Stimulated activated CD8-positive, alpha-beta memory T cell treated with anti-CD3 and anti-CD28 coated beads, Interleukin-4, amount 100 ng/mL, for 1 hour (primary cell): ENCODE results near the gene DCLRE1B.

Source experiments
- DNase-seq, 2 donors: peaks; one replicate each; pipeline ENCODE4 v3.0.0-alpha.2; 2020; ENCODE audit warnings: low read depth in 2 of 2, low spot score in 1 of 2

The DCLRE1B gene

DNA sequence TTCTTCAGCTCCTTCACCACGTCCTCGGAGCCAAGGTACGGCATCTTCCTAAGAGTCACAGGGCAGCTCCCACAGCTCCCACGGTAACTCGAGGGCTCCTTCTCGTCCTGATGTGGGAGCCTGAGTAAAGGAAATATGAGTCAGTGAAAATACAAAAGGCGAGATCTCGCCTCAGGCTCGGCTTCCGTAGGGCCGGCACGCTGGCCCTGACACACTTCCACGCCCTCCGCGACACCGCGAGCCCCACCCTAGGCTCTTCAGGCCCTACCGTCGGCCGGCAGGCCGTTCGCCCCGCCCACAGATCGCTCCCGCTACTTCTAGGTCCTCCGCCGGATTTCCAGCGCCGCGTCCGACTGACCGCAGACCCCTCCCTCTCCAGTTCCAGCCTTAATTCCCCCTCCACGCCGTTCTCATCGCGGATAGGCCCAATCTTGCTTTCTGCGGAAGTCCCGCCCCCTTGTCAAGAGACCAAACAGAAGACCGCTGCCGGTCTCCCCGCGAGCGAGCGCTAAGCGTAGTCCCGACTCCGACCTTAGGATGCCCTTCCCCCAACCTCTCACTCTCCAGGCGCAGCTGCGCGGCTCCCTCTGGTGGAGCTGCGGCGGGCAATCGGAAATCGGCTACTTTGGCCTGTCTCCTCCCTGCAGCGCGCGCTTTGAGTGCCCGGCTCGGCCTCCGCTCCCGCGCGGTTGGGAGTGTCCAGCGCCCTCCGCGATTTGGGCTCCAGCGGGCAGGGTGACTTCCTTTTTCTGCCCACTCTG is at the start of gene DCLRE1B, which contains the start of gene AP4B1:
Gene DCLRE1B, plus strand, starts transcription at position 653 of the 761 bp plus-strand sequence. CDS start 261 bp downstream, outside the sequence.
Gene AP4B1, minus strand, starts transcription at position 126 of the 761 bp plus-strand sequence. Its CDS starts 82 bp downstream, at position 44.
- DNase-seq: peak; percentile 84 to 93

DNA sequence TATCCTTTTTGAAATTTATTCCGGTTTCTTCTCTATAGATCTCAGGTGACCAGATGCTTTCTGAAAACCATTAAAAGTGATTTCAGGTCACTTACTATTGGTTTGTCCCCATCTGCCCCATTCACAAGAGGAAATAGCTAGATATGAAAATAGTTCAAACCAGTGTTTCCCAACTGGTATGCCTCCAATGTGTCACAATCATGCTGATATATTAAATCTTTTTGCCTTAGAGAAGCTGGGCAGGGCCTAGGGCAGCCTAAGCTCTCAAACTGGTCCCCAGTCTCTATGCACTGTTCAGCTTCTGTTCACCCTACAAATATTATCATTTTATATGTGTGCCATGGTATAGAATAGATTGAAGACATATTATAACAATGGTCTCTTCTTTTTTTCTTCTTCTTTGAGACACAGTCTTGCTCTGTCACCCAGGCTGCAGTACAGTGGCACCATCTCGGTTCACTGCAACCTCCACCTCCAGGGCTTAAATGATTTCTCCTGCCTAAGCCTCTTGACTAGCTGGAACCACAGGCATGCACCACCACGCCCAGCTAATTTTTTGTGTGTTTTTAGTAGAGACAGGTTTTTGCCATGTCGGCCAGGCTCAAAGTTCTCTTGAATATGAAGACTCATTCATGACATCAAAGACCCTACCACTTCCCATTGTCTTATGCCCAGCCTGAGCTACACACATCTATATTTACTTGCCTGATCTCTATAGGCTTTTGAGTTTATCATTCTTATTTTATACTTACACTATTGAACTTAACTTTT is 49.3 kb upstream of the DCLRE1B start:
- no peak for DNase-seq

DNA sequence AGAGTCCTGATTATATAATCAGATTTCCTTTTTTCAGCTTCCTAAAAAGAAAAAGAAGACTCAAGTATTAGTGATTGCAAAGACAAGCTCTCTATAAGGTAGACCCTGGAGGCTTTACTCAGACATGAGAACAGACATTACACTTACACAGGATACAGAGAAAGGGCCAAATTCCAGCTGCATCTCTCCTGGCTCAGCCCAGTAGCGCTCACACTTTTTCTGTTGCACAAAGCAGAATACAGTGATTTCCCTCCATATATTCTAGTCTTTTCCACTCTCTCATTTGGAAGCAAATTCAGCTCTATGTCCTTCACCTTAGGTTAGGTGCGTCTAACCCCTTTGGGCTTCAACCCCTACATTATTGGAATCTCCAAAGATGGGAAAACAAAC is 48.7 kb upstream of the DCLRE1B start:
- no peak for DNase-seq

DNA sequence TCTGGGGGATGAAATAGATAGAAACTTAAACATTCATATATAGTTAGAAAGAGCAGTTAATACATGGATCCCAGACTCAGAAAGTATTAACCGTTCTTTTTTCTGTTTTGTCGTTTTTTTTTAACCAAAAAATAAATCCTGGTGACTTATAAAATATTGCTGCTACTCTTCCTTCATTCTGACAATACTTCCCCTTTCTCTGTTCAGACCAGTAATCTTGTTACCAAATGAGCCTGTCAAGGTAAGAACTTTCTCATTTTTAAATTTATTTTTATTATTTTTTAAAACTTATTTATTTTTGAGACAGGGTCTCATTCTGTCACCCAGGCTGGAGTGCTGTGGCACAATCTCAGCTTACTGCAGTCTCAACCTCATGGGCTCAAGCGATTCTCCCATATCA is 47.4 kb upstream of the DCLRE1B start:
- DNase-seq: no peak

DNA sequence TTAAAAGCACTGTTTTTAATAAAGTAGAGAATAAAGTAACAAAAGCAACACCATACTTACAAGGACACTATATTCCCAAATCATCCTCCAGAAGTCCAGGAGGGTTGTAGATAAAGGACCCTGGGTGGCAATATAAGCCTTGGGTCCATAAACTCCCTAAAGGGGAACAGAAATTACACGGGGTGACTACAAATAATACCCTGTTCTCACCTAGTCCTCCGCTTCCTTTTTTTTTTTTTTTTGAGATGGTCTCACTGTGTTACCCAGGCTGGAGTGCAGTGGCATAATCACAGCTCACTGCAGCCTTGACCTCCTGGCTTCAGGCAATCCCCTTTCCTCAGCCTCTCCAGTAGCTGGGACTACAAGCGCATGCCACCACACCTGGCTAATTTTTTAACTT is 46.7 kb upstream of the DCLRE1B start:
- DNase-seq: no peak

DNA sequence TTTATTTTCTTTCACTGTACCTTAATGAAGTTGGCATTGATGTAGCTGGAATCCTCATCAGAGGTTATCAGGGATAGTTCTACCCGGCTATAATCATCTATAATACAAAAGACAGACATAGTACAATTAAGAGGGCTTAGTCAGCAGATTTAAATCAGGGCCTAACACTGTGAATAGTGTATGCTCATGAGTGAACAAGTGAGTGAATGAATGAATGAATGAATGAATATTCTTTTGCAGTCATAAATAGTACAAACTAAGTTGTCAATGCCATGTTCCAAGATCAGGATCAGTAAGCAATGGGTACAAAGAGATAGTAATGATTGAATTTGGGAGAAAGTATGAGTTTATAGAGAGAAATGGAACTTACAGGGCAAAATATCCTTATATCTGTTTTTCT is 46.1 kb upstream of the DCLRE1B start:
- DNase-seq: no peak

DNA sequence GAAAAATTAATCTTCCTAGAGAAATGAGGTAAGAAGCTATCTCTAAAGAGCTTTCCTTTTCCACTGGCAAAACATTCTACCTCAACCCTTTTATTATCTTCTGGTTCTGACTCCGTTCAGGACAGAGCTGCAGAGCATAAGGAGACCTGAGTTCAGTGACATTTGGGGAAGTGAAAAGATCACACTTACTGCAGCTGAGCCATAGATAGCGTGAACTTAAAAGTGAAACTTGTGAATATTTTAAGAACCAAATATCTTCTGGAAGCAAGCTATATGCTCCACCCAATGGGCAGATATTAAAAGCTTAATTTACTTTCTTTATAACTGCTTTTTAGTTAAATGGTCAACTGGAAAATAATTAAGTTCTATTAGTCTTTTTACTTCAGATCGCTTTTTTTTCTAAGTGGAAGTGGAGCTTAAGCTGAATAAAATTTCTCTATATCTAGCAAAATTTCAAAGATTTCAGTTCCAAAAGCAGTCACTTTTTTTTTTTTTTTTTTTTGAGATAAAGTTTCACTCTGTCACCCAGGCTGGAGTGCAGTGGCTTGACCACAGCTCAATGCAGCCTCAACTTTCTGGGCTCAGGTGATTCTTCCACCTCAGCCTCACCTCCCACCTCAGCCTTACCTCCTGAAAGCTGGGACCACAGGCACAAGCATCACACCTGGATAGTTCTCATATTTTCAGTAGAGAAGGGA is 45.5 kb upstream of the DCLRE1B start:
- DNase-seq: no peak

DNA sequence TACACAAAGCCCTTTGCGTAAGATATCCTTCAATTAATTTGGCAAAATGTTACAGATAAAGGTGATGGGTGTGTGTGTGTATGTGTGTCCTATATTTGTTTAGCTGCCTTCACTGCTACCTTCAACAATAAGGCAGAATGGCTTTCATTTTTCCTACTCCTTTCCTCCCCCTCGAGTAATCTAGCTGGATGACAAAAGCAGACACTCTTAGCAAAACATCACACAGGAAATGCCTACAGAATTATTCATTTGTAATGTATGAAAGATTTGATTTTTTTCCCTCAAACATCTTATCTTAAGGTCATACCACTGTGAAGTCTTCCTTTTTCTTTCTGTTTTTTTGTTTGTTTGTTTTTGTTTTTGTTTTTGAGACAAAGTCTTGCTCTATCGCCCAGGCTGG is 44.2 kb upstream of the DCLRE1B start:
- no peak for DNase-seq

DNA sequence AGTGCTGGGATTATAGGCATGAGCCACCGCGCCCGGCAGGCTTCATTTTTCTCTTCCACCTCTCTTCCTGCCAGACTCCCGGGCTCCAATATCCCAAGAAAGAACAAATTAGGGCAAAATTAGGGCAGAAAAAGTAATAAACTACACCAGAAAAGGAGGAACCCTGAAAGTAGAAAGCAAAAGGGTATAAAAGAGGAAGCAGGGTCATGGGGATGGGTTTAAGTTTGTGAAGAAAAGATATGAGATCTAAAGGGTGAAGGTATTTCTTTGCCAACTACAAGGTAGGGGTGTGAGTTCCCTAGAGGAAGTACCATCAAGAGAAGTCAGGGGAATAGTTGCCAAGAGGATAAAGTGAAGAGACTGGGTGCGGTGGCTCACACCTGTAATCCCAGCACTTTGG is 43.5 kb upstream of the DCLRE1B start:
- DNase-seq: no peak

DNA sequence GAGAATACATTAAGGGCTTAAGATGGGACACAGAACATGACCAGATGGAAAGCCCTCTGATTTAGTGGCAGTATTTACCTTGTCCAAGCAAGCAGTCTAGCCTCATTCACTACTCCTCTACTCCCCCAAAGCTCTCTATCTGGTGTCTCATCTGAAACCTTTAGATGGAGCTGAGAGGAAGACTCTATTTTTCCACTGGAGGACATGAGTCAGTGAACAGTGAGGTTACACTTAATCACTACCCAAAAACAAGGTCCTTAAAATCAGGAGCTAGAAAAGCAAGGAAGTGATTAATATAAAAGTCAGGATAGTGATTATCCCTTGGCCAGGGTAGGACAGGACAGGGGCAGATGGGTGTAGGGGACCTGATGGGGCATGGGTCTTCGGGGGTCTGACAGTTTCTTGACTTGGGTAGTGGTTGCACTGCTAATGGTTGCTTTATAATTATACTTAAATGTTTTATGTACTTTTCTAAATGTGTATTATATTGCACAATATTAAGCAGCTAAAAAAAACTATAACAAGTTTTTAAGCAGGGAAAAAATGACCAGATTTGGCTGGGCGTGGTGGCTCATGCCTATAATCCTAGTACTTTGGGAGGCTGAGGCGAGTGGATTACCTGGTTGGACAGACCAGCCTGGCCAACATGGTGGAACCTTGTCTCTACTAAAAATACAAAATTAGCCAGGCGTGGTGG is 36.6 kb upstream of the DCLRE1B start:
- DNase-seq: no peak

DNA sequence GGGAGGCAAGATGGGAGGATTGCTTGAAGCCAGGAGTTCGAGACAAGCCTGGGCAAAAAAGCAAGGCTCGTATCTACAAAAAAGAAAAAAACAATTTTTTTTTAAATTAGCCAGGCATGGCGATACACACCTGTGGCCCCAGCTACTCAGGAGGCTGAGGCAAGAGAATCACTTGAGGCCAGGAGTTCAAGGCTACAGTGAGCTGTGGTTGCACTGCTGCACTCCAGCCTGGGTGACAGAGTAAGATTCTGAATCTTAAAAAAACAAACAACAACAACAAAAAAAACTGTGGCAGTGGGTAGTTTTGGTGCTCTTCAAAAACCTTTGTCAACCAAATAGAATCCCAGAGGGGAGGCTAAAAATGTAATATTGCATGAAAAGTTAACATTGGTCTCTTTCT is 34.3 kb upstream of the DCLRE1B start:
- no peak for DNase-seq

DNA sequence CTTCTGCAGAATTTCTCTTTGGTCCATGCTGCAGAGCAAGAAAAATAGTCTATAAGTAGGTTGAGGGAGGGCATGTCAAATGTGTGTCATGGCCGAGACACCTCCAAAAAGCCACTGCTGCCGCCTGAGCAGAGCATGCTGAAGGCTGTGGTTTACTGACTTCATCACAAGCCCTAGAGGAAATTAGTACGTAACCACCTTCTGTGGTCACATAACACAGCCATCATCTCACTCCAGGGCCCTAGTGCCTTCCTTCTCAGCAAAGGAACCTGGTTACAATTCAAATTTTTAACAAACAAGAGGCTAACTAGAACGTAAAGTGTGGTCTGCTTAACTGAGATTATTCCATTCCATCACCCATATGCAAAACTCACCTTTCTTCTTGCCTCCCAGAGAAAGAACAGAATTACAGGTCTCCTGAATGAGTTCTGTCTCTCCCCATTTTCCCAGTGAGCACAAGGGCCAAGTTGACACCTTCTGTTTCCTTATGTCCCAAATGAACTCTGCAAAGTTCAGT is 33.5 kb upstream of the DCLRE1B start, which contains the start of gene PTPN22:
Gene PTPN22, minus strand, starts transcription at position 116 of the 517 bp plus-strand sequence.
- peak; percentile 47 to 69 for DNase-seq

DNA sequence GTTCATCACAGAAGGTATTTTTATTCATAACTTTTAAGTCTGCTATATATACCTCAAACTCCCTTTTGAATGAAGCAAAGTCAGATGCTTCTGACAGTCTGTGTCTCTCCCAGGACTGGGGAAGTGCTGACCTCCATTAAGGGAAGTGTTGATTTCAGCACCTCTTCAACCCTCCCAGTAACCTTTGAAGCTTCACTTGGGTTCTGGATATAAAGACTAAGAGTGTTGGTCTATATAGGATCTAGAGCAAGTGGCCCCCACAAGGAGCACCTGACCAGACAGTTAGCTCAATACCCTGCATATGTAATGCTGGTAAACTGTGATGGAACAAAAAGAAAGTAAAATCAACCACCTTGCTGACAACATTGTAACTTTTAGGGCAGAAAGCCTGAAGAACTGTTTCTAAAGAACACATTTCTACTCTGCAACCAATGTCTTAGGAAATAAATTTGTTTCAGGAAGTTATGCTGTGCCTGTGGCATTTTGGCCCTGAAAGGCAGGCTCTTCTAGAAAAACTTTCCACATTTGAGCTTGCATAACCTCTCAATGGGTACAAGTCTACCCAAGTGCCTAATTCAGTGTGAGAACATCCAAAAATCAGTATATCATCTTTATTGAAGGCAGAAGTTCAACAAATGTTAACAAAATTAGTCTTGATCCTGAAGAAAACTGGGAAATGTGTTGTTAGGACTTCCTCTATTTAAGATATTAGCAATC is 32.7 kb upstream of the DCLRE1B start:
- no peak for DNase-seq

DNA sequence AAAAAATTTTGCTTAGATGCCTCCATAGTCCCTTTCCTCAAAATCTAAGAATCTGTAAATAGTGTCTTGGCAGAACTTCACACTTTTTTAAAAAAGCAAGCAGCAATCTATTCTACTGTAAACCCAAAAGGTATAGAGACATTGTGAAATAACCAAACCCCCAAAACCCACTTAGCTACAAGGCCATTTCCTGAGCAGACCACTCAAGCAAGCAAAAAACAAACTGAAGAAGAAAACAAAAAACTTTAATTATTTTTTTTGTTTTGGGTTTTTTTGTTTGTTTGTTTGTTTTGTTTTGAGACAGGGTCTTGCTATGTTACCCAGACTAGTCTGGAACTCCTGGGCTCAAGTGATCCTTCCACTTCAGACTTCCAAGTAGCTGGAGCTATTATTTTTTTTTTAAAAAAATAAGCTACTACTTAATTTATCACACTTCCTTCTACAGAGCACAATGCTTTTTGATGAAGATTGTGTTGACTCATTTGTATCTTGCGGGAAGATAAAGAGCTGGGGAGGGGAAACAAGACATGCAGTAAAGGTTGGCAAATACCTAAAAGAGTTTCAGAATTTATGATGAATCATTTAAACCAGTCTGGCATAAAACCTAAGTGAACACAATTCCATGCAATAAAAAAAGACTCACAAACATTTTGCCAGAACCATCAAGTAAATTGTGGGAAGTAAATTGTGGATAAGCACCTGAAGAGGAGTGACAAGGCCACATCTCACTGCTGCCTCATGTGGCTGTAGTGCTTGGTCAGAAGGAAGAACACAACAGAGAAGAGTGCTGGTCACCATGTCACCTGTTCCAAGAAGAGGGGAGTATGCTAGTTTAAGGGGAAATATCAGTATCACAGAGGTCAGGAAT is 30.9 kb upstream of the DCLRE1B start:
- no peak for DNase-seq

DNA sequence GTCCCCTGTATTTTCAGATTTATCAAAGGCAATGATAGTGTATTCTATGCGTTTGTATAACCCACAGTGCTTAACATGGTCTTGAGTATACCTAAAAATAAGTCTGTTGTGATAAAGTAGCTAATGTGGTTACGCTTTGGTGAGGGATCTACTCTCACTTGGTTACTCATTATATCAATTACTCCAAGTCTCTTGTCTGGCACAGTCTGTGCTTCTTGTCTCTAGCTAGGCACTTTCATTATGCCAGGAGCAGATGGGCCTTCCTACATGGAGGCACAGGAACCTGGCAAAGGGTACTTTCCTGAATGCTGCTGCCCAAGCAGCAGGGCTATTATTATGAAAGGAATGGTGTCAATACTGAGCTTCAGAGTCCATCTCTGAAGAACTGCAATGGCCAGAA is 29.4 kb upstream of the DCLRE1B start:
- DNase-seq: no peak

DNA sequence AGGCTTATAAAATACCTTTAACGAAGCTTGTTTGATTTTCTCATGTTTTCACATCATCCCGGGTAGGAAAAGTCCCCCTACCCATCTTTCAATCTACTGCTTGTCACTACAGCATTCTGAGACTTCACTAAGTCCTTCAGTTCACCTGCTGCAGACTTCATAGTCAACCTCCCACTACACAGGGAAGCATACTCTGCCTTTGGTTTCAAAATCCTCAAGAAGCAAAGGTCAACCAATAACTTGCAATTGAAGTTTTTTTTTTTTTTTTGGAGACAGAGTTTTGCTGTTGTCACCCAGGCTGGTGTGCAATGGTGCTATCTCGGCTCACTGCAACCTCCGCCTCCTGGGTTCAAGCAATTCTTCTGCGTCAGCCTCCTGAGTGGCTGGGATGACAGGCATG is 28.9 kb upstream of the DCLRE1B start:
- DNase-seq: no peak

DNA sequence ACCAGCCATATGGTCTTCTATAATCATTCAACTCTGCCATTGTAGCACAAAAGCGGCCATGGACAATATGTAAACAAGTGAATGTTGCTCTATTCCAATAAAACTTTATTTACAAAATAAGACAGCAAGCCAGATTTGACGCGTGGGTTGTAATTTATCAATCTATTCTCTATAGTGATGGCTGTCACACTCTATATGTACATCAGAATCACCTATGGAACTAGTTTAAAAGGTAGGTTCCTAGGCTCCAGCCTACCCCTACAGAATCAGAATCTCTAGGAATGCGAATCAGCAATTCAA is 25.4 kb upstream of the DCLRE1B start:
- DNase-seq: no peak

DNA sequence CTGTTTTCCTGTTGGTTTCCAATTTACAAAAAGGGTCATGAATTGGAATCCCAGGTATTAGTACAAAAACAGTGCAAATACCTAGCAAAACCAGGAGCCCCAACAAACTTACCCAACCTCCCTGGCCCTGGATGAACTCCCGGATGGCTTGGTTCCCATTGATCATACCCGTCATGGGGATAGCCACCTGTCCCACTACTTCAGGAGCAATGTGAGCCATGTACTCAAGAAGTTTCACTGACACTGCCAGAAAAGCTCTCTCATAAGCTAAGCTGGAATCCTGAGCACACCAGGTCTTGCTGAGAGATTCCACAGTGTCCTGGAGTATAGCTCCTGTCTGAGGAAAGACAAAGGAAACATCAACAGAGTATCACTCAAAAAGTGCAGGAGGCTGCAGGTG is 23.5 kb upstream of the DCLRE1B start:
- DNase-seq: no peak
